ENCODE results near the gene APOE.
"Not testable (repeated sequence)": the region's sequence is repeated elsewhere in the genome, so short reads cannot be mapped to it uniquely, and the experiment has no call there.

GRCh38 chr19:44914433-44915206, 9.0 kb downstream of the APOE start, which contains the start of gene APOC1:
- TF ChIP-seq CTCF, EP300, POLR2A, POLR2AphosphoS5 (IDR thresholded peaks at IDR 0.05): not testable (repeated sequence)
